Memory B cell (primary cell): ENCODE measurements around the gene GABRQ.
"Not testable (repeated sequence)": the region's sequence is repeated elsewhere in the genome, so short reads cannot be mapped to it uniquely, and the experiment has no call there.

ENCODE experiments used
- ATAC-seq: fragments of 150-1000 bp; cut with Tn5 transposase; 2 replicates; pipeline ENCODE4 v1.10.0; 2021; ENCODE audit warnings: low read depth, mild to moderate bottlenecking, moderate library complexity
- DNase-seq, 2 donors: peaks; one replicate each; pipeline ENCODE4 v3.0.0; 2022; ENCODE audit warnings: low spot score in 2 of 2
- H3K27ac Mint-ChIP-seq: one replicate; pipeline ENCODE4 v1.8.0; 2022; ENCODE audit warnings: mild to moderate bottlenecking, moderate library complexity, mixed read lengths
- H3K27me3 Mint-ChIP-seq: one replicate; pipeline ENCODE4 v1.8.0; 2022; ENCODE audit warnings: mixed read lengths
- H3K36me3 Mint-ChIP-seq: one replicate; pipeline ENCODE4 v1.8.0; 2022; ENCODE audit warnings: mild to moderate bottlenecking, mixed read lengths
- H3K4me1 Mint-ChIP-seq: one replicate; pipeline ENCODE4 v1.8.0; 2022; ENCODE audit warnings: mixed read lengths
- H3K4me3 Mint-ChIP-seq: one replicate; pipeline ENCODE4 v1.8.0; 2022; ENCODE audit warnings: mild to moderate bottlenecking, moderate library complexity, mixed read lengths
- H3K9me3 Mint-ChIP-seq: one replicate; pipeline ENCODE4 v1.8.0; 2022; ENCODE audit warnings: mixed read lengths

Gene GABRQ

DNA sequence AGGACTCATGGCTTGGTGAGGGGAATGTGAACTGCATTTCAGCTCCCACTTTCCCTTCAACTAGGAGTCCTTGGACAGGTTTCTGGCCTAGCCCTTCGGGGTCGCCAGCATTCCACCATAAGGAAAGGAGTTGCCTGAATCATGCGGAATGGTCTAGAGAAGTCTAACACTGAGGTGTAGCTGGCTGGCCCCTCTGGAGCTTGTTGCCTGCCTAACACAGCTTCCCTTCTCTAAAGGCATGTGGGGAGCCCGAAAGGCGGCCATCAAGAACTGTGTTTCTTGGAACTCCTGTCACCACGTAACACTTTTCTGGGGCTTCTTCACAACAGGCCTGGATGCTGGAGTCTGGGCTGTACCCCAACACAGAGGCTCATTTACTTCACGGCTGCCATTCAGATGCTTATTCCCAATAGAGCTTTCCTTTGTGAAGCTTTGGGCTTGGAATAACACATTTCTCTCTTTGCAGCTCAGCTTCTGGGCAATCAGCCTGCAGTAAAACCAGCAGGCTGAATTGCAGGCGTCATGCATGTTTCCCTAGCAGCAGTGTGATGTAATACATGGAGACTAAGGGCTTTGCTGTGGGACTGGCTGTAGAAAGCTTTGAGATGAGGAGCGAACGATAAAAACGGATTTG is 5.4 kb downstream of the GABRQ start:
- H3K27ac Mint-ChIP-seq, result no peak overlapping the region

DNA sequence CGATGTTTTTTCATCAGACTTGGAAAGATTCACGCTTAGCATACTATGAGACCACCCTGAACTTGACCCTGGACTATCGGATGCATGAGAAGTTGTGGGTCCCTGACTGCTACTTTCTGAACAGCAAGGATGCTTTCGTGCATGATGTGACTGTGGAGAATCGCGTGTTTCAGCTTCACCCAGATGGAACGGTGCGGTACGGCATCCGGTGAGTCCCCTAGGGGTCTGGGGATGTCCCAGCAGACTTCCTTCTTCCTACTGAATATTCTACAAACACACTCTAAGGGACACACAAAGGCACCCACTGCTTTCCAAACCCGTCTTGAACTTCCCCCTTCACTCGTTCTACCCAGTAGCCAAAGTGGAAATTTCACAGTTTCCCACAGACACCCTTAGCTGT is 9.3 kb downstream of the GABRQ start:
- no peaks in the 10 kb centered on the region for H3K36me3 Mint-ChIP-seq
- no peak overlapping the region for H3K27ac Mint-ChIP-seq
- H3K4me3 Mint-ChIP-seq, result no peak overlapping the region
- peaks cover 10% of the 10 kb centered on the region for H3K27me3 Mint-ChIP-seq
- DNase-seq, result no peak
- no peaks in the 10 kb centered on the region for H3K4me1 Mint-ChIP-seq
- no peaks in the 10 kb centered on the region for H3K9me3 Mint-ChIP-seq
- ATAC-seq, result no peak

More for the DNA sequence above, 5.4 kb downstream of the GABRQ start:
- Mint-ChIP-seq H3K9me3 (no peaks in the 10 kb centered on the region), H3K4me1 (no peaks in the 10 kb centered on the region), H3K4me3 (no peak overlapping the region), H3K36me3 (no peaks in the 10 kb centered on the region), H3K27me3 (peaks cover 4% of the 10 kb centered on the region)
- ATAC-seq, result no peak
- no peak for DNase-seq

DNA sequence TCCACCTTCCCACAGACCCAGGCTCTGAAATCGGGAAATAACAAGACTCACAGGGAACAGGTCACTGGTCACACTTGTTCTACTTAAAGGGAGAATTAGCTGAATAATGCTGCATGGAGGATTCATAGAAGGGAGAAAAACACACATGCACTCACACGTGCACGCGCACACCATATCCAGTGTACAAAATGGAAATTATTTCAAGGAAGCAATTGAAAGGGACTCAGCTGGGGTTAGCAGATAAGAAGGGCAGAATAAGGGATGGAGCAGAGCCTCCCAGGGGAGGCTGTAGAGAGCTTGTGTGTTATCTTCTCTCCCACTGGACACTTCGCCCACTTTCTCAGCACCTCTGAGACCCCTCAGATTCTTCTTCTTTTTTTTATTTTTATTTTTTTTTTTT is 10.3 kb downstream of the GABRQ start:
- H3K9me3 Mint-ChIP-seq, result no peaks in the 10 kb centered on the region
- H3K4me3 Mint-ChIP-seq, result no peak overlapping the region
- H3K36me3 Mint-ChIP-seq, result no peaks in the 10 kb centered on the region
- no peak overlapping the region for H3K27ac Mint-ChIP-seq
- H3K4me1 Mint-ChIP-seq, result no peaks in the 10 kb centered on the region
- peaks cover 10% of the 10 kb centered on the region for H3K27me3 Mint-ChIP-seq
- ATAC-seq (no peak), DNase-seq (no peak)

DNA sequence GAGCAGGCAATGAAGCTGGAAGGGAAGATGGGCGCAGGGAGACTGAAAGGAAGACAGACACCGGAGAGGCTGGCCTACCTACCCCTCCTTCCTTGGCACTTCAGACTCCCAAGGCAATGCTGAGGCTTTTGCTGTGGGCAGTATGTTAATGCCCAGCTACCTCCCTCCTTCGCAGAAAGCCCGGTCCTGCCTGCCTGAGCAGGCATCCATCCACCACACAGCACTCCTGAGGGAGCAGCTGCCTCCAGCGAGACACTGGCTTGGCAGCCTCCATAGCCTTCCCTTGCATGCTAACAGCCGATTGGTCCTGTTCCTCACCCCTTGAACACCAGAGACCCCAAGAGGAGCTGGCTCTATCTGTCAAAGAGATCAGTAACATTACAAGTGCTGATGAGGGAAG is 14.4 kb downstream of the GABRQ start:
- H3K9me3 Mint-ChIP-seq, result no peaks in the 10 kb centered on the region
- ATAC-seq (no peak), DNase-seq (no peak)
- no peaks in the 10 kb centered on the region for H3K36me3 Mint-ChIP-seq
- H3K4me1 Mint-ChIP-seq, result no peaks in the 10 kb centered on the region
- no peak overlapping the region for H3K27ac Mint-ChIP-seq
- no peak overlapping the region for H3K4me3 Mint-ChIP-seq
- H3K27me3 Mint-ChIP-seq, result peaks cover 16% of the 10 kb centered on the region

DNA sequence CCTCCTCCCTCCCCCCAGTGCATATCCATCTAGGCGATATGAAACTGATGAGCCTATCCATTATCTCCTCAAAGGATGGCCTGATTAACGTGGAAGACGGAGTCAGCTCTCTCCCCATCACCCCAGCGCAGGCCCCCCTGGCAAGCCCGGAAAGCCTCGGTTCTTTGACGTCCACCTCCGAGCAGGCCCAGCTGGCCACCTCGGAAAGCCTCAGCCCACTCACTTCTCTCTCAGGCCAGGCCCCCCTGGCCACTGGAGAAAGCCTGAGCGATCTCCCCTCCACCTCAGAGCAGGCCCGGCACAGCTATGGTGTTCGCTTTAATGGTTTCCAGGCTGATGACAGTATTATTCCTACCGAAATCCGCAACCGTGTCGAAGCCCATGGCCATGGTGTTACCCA is 14.8 kb downstream of the GABRQ start:
- peaks cover 16% of the 10 kb centered on the region for H3K27me3 Mint-ChIP-seq
- DNase-seq (no peak), ATAC-seq (no peak)
- no peaks in the 10 kb centered on the region for H3K9me3 Mint-ChIP-seq
- no peaks in the 10 kb centered on the region for H3K36me3 Mint-ChIP-seq
- no peaks in the 10 kb centered on the region for H3K4me1 Mint-ChIP-seq
- no peak overlapping the region for H3K27ac Mint-ChIP-seq
- no peak overlapping the region for H3K4me3 Mint-ChIP-seq

DNA sequence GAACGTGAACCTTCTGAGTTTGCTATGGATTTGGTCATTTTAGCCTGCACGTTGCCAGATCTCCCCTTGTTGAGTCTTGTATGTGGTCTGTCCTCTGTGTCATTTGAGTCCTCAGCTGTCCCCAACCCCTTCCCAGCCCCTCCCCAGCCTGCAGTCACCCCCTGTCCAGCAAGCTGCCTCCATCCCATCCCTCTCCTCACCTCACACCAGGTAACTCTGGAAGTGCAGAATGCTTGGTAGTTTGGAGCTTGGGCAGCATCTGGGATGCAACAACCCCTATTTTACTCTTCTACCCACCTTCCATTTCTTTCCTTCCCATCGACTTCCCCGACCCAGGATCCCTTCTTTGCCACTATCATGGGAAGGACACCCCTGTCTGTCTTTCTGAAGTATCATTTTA is 18.4 kb downstream of the GABRQ start:
- H3K36me3 Mint-ChIP-seq, result no peaks in the 10 kb centered on the region
- no peaks in the 10 kb centered on the region for H3K9me3 Mint-ChIP-seq
- H3K4me3 Mint-ChIP-seq, result no peak overlapping the region
- ATAC-seq (no peak), DNase-seq (no peak)
- H3K27ac Mint-ChIP-seq, result no peak overlapping the region
- H3K27me3 Mint-ChIP-seq, result peaks cover 6% of the 10 kb centered on the region
- no peaks in the 10 kb centered on the region for H3K4me1 Mint-ChIP-seq

DNA sequence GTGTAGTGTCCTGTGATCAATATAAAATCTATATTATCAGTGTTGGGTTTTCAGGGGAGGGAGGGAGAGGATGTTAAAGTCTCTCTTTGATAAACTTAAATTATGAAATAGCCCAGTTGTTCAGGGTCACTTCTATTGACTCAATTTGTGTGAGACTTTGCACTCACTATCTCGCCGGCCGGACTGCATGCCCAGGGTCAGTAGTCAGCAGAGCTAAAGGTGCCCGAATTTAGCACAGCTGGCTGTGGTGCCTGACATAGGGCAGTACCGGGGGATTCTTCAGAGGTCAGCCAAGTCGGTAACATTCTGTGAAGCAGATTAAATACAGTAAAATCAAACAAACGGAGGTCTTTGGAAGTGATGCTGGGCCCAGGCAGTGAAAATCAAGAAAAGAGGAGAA is 19.2 kb downstream of the GABRQ start:
- no peak for ATAC-seq
- no peak for DNase-seq
- no peak overlapping the region for H3K4me3 Mint-ChIP-seq
- no peaks in the 10 kb centered on the region for H3K9me3 Mint-ChIP-seq
- H3K4me1 Mint-ChIP-seq, result no peaks in the 10 kb centered on the region
- H3K27ac Mint-ChIP-seq, result no peak overlapping the region
- peaks cover 6% of the 10 kb centered on the region for H3K27me3 Mint-ChIP-seq
- H3K36me3 Mint-ChIP-seq, result no peaks in the 10 kb centered on the region

DNA sequence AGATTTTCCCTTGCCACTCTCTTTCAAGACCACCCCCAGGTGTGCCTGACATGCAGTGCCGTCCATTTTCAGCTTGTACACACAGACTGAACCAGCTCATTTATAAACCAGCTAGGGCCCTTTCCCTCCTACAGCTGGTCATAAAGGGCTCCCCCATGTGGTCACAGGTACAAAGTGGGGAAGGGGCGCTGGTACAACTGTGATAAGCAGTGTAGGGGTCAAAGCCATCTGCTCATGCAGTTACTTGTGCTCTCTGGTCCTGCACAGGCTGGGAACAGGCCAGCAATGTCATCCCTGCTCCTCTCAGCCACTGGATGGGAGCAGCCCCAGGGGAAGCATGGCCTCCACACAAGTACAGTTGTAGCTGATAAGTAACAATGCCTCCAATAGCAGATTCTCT is 20.6 kb downstream of the GABRQ start:
- no peaks in the 10 kb centered on the region for H3K9me3 Mint-ChIP-seq

DNA sequence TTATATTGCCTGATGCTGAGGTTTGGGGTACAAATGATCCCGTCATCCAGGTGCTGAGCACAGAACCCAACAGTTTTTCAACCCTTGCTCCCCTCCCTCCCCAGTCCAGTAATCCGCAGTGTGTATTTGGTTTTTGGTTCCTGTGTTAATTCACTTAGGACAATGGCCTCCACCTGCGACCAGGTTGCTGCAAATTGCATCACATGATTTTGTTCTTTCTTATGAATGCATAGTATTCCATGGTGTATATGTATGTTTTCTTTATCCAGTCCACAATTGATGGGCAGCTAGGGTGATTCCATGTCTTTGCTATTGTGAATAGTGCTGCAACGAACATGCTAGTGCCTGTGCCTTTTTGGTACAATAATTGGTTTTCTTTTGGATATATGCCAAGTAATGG is 25.4 kb downstream of the GABRQ start:
- no peak overlapping the region for H3K4me3 Mint-ChIP-seq
- ATAC-seq (no peak), DNase-seq (no peak)
- H3K27ac Mint-ChIP-seq, result no peak overlapping the region
- H3K4me1 Mint-ChIP-seq, result peaks cover 2% of the 10 kb centered on the region
- H3K27me3 Mint-ChIP-seq, result peaks cover 3% of the 10 kb centered on the region
- peaks cover 5% of the 10 kb centered on the region for H3K9me3 Mint-ChIP-seq
- no peaks in the 10 kb centered on the region for H3K36me3 Mint-ChIP-seq

More for the DNA sequence above, 20.6 kb downstream of the GABRQ start:
- no peak for ATAC-seq
- Mint-ChIP-seq H3K27me3 (peaks cover 6% of the 10 kb centered on the region), H3K4me3 (no peak overlapping the region), H3K4me1 (no peaks in the 10 kb centered on the region), H3K27ac (no peak overlapping the region), H3K36me3 (no peaks in the 10 kb centered on the region)
- DNase-seq, result no peak

DNA sequence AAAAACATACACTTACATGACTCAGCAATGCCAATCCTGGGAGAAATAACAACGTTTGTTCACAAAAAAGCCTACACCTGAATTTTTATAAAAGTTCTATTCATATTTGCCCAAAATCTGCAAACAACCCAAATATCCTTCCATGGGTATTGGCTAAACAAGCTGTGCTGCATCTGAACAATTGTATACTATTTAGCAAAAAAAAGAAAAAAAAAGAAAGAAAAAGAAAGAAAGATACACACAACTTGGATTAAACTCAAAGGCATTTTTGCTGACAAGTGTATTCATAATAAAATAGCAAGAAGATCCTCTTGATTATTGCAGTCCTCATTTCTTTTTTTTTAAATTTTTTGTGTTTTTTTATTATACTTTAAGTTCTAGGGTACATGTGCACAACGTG is 36.4 kb downstream of the GABRQ start:
- no peaks in the 10 kb centered on the region for H3K4me1 Mint-ChIP-seq
- H3K27ac Mint-ChIP-seq, result no peak overlapping the region
- H3K36me3 Mint-ChIP-seq, result no peaks in the 10 kb centered on the region
- no peaks in the 10 kb centered on the region for H3K27me3 Mint-ChIP-seq
- H3K9me3 Mint-ChIP-seq, result no peaks in the 10 kb centered on the region
- DNase-seq, result no peak
- no peak for ATAC-seq
- no peak overlapping the region for H3K4me3 Mint-ChIP-seq

DNA sequence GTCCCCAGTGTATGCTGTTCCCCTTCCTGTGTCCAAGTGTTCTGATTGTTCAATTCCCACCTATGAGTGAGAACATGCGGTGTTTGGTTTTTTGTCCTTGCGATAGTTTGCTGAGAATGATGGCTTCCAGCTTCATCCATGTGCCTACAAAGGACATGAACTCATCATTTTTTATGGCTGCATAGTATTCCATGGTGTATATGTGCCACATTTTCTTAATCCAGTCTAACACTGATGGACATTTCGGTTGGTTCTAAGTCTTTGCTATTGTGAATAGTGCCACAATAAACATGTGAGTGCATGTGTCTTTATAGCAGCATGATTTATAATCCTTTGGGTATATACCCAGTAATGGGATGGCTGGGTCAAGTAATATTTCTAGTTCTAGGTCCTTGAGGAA is 37.0 kb downstream of the GABRQ start:
- DNase-seq, H3K4me1 Mint-ChIP-seq: not testable (repeated sequence)

DNA sequence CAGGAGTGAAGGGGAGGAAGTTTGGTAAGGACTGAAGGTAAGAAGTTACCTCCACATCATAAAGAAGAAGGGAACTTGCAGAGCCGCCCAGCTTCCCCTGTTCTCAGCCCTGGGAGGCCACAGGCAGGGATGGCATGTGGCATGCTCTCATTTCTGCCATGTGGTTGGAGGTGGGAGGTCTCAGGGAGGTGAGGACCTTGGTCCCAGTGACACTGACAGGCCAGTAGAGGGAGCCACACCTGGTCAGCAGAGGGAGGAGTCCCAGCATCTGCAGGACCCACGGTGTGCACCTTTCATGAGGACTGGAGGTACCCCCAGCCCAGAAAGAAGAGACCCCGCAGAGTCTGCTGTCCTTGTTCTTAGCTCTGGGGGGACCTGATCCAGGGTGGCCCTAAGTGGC is 43.3 kb downstream of the GABRQ start:
- not testable (repeated sequence) for H3K4me3 Mint-ChIP-seq, DNase-seq, H3K27me3 Mint-ChIP-seq, H3K9me3 Mint-ChIP-seq, H3K4me1 Mint-ChIP-seq, ATAC-seq, H3K36me3 Mint-ChIP-seq, H3K27ac Mint-ChIP-seq

More for the DNA sequence above, 37.0 kb downstream of the GABRQ start:
- not testable (repeated sequence) for H3K27ac Mint-ChIP-seq, H3K9me3 Mint-ChIP-seq, H3K27me3 Mint-ChIP-seq, H3K4me3 Mint-ChIP-seq, H3K36me3 Mint-ChIP-seq, ATAC-seq

DNA sequence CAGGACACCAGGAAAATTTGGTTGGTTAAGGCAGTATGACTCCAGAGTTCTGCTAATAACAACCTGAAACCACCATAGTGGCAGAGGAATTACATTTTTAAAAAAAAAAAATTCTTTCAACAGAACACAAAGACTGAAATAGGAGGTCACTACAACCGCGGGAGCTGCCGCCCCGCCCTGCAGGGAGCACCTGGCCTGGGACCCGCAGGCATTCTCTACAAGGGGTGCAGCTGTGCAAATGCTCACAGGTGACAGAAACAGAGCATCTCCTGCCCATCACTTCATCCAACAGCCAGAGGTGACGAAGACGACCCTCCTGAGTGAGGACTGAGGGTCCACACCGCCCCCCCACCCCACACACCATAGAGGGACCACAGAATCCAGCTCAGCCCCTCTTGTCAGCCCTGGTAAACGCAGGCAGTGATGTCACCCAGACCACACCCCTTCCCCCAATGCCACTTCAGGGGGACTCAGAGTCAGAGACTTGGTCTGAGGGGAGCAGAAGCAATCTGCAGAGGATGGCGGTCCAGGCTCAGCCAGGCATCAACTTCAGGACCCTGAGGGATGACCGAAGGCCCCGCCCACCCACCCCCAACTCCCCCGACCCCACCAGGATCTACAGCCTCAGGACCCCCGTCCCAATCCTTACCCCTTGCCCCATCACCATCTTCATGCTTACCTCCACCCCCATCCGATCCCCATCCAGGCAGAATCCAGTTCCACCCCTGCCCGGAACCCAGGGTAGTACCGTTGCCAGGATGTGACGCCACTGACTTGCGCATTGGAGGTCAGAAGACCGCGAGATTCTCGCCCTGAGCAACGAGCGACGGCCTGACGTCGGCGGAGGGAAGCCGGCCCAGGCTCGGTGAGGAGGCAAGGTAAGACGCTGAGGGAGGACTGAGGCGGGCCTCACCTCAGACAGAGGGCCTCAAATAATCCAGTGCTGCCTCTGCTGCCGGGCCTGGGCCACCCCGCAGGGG is 60.5 kb downstream of the GABRQ start, which contains the start of gene MAGEA3:
MAGEA3 (plus strand) TSS at position 843 of the 980 bp plus-strand sequence. CDS start 2,039 bp downstream, outside the sequence.
- H3K27ac Mint-ChIP-seq, DNase-seq, H3K9me3 Mint-ChIP-seq, H3K4me3 Mint-ChIP-seq, H3K4me1 Mint-ChIP-seq, ATAC-seq, H3K27me3 Mint-ChIP-seq, H3K36me3 Mint-ChIP-seq: not testable (repeated sequence)

DNA sequence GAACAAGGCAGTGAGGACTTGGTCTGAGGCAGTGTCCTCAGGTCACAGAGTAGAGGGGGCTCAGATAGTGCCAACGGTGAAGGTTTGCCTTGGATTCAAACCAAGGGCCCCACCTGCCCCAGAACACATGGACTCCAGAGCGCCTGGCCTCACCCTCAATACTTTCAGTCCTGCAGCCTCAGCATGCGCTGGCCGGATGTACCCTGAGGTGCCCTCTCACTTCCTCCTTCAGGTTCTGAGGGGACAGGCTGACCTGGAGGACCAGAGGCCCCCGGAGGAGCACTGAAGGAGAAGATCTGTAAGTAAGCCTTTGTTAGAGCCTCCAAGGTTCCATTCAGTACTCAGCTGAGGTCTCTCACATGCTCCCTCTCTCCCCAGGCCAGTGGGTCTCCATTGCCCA is 62.7 kb downstream of the GABRQ start:
- H3K27me3 Mint-ChIP-seq, ATAC-seq, H3K4me3 Mint-ChIP-seq, H3K4me1 Mint-ChIP-seq, H3K27ac Mint-ChIP-seq, H3K9me3 Mint-ChIP-seq, H3K36me3 Mint-ChIP-seq: not testable (repeated sequence)
- DNase-seq, result peak in 1 of 2 donors; percentile 8
